ENCODE measurements around the gene ZNF829.

ZNF829 gene

DNA sequence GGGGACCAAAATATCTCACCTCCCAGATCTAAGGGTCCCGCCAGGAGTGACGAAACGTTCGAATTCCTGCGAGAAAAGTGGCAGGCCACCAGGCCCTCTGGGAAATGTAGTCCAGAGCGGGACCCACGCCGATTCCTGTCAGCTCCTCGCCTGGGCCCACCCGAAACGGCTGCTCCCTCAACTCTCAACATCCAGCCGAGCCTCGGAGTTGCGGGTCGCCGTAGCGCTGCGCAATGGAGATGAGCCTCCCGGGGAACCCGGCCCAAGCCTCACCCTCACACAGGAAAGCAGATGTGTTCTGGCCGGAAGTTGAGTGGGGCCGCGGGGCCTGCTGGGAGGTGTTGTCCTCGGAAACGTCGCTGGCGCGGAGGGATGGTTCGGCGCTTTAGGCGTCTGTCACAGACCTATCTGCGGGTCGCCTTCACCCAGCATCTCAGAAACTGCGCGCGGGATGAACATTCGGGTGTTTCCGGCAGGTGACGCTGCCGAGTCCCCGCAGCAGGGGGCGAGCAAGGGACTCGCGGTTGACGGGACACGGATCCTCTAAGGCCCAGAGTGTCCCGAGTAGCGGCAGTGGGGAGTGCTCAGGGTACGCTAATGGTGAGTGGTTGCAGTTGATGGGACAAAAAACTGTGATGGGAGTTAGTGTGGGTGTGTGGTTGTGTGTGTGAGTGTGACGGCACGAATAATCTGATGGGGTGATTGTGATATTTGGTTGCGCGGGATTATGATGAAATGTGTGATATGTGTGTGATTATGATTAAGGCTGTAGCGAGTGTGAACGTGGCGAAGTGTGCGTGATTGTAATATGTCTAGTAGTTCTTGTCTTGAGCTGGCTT, at the start of gene ZNF829, which contains the start of gene ZNF568:
Gene ZNF829, minus strand, starts transcription at position 300 of the 839 bp plus-strand sequence. CDS start 1,124 bp downstream, outside the sequence.
Gene ZNF568, plus strand, starts transcription at position 341 of the 839 bp plus-strand sequence. CDS start 6,439 bp downstream, outside the sequence.
- peak; percentile 88 to 89 for DNase-seq (ENCODE audit: low read depth in 2 of 2)

DNA sequence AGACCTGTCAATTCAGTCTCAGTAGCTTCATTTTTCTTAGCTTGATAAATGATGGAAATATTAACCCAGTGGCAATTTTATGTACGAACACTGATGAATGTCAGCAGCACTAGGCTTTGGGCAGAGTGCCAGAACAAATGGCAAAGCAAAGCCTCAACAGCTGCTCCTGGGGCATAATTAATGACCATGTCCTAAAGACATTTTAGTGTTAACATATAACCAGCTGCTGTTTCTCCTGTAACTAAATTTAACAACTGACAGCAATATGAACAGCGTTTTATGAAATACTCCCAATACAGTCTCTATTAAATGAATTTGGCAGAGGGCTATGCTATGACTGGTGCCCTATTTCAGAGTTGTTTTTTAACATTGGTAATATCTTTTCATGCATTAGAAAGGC, 47.2 kb upstream of the ZNF829 start:
- DNase-seq (ENCODE audit: low read depth in 2 of 2): no peak

DNA sequence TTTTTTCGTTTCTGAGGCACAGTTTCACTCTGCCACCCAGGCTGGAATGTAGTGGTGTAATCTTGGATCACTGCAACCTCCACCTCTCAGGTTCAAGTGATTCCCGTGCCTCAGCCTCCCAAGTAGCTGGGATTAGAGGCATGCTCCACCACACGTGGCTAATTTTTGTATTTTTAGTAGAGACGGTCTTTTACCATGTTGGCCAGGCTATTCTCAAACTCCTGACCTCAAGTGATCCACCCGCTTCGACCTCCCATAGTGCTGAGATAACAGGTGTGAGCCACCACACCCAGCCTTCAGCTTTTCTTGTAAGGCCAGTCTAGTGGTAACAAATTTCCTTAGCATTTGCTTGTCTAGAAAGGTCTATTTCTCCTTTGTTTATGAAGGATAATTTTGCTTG, 46.3 kb upstream of the ZNF829 start:
- DNase-seq (ENCODE audit: low read depth in 2 of 2): no peak

DNA sequence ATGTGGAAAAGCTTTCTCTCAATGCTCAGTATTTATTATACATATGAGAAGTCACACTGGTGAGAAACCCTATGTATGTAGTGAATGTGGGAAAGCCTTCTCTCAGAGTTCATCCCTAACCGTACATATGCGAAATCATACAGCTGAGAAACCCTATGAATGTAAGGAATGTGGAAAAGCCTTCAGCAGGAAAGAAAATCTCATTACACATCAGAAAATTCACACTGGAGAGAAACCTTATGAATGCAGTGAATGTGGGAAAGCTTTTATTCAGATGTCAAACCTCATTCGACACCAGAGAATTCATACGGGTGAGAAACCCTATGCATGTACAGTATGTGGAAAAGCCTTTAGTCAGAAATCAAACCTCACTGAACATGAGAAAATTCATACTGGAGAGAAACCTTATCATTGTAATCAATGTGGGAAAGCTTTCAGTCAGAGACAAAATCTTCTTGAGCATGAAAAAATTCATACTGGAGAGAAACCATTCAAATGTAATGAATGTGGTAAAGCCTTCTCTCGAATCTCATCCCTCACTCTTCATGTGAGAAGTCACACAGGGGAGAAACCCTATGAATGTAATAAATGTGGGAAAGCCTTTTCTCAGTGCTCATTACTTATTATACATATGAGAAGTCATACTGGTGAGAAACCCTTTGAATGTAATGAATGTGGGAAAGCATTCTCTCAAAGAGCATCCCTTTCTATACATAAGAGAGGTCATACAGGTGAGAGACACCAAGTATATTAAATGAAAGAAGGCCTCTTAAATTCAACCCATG, 34.4 kb upstream of the ZNF829 start:
- no peak for DNase-seq (ENCODE audit: low read depth in 2 of 2)

DNA sequence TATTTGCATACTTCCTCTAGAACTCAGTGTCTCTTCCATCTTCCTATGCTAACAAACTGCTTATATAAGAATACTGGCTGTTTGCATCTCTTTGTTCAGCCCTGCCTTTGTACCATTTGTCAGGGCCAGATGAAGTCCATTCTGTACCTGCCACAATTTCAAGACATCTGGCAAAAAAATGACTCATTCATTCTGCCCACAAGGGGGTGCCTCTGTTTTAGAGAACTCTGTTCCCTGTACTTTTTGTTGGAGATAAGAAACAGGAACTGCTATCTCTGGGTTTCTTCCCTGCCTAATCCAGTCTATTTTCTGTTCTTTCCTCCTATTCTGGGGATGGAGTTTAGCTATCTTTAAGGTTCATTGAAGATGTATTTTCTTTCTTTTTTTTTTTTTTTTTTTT, 23.1 kb upstream of the ZNF829 start:
- DNase-seq (ENCODE audit: low read depth in 2 of 2): no peak

DNA sequence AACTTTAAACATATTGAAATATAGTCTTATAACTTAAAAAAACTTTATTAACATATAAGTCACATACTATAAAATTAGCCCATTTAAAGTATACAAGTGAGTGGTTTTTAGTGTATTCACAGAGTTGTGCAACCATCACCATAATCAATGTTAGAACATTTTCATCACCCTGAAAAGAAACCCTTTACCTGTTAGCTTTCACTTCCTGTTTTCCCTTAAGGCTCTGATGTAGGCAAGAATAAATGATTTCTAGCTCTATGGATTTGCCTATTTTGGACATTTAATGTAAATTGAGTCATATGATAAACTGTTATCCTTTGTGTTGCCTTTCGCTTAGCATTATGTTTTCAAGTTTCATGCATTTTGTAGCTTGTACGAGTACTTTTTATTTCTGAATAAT, 15.6 kb upstream of the ZNF829 start:
- no peak for DNase-seq (ENCODE audit: low read depth in 2 of 2)

DNA sequence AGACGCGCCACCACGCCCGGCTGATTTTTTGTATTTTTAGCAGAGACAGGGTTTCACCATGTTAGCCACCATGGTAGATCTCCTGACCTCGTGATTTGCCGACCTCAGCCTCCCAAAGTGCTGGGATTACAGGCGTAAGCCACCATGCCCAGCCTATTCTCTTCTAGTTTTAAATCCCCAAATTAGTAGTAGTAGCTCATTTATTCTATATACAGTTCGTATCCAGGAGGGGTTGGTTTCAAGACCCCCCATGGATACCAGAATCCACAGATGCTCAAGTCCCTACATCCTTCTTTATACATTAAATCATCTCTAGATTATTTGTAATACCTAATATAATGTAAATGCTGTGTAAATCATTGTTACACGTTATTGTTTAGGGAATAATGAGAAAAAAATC, 2.0 kb upstream of the ZNF829 start:
- no peak for DNase-seq (ENCODE audit: low read depth in 2 of 2)

DNA sequence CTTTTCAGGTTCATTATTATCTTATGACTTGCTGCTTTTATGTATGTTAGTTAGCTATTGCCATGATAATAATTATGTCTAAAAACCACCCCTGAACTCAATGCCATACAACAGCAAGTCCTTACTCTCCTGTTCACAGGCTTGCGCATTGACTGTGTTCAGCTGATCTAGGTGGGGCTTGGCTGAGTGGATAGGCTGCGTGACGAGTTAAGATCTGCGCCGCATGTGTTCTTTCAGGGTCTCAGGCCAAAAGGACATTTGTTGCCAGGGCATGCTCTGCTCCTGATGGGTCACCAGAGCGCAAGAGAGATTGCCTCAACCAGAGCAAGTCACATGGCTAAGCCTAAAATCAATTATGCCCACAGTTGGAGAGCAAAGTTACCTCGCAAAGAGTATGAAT, 900 bp upstream of the ZNF829 start:
- no peak for DNase-seq (ENCODE audit: low read depth in 2 of 2)

DNA sequence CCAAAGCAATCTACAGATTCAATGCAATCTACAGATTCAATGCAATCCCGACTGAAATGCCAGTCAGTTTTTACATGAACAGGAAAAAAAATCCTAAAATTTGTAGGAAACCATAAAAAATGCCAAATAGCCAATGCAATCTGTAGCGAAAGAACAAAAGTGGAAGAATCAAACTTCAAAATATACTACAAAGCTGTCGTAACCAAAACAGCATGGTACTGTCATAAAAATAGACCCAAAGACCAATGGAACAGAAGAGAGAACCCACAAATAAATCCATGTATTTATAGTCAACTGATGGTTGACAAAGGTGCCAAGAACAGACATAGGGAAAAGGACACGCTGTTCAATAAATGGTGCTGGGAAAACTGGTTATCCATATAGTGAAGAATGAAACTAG, 17.7 kb downstream of the ZNF829 start:
- DNase-seq (ENCODE audit: low read depth in 2 of 2): no peak

DNA sequence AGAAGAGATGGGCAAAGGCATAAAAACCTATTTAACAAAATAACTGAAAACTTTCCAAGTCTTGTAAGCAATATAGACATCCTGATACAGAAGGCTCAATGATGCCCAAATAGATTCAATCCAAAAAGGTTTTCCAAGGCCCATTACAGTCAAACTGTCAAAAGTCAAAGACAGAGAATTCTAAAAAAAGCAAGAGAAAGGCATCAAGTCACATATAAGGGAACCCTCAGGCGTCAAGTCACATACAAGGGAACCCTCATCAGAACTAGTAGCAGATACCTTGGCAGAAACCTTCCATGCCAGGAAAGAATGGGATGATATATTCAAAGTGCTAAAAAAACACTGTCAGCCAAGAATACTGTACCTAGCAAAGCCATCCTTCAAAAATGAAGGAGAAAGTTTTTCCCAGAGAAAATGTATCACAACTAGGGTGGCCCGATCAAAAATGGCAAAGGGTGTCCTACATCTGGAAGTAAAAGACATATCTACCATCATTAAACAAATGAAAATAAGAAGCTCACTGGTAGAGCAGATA, 21.2 kb downstream of the ZNF829 start:
- no peak for DNase-seq (ENCODE audit: low read depth in 2 of 2)

DNA sequence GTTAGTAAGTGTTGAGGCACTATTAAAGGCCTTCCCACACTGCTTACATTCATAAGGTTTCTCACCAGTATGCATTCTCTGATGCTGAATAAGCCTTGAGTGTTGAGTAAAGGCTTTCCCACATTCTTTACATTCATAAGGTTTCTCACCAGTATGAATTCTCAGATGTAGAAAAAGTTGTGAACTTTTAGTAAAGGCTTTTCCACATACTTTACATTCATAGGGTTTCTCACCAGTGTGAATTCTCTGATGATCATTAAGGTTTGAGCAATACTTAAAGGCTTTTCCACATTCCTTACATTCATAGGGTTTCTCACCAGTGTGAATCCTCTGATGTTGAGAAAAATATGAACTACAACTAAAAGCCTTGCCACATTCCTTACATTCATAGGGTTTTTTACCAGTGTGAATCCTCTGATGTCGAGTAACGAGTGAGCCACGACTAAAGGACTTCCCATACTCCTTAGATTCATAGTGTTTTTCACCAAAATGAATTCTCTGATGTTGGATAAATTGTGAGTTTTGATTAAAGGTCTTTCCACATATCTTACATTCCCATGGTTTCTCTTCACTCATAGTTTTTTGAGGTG, 24.2 kb downstream of the ZNF829 start:
- DNase-seq (ENCODE audit: low read depth in 2 of 2): no peak

DNA sequence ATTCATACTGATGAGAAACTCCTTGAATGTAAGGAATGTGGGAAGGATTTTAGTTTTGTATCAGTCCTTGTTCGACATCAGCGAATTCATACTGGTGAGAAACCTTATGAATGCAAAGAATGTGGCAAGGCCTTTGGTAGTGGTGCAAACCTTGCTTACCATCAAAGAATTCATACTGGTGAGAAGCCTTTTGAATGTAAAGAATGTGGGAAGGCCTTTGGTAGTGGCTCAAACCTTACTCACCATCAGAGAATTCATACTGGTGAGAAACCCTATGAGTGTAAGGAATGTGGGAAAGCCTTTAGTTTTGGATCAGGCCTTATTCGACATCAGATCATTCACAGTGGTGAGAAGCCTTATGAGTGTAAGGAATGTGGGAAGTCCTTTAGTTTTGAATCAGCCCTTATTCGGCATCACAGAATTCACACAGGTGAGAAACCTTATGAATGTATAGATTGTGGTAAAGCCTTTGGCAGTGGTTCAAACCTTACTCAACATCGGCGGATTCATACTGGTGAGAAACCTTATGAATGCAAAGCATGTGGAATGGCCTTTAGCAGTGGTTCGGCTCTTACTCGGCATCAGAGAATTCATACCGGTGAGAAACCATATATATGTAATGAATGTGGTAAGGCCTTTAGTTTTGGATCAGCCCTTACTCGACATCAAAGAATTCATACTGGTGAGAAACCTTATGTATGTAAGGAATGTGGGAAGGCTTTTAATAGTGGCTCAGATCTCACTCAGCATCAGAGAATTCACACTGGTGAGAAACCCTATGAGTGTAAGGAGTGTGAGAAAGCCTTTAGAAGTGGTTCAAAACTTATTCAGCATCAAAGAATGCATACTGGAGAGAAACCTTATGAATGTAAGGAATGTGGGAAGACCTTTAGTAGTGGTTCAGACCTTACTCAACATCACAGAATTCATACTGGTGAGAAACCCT, 38.8 kb downstream of the ZNF829 start:
- DNase-seq (ENCODE audit: low read depth in 2 of 2): no peak

DNA sequence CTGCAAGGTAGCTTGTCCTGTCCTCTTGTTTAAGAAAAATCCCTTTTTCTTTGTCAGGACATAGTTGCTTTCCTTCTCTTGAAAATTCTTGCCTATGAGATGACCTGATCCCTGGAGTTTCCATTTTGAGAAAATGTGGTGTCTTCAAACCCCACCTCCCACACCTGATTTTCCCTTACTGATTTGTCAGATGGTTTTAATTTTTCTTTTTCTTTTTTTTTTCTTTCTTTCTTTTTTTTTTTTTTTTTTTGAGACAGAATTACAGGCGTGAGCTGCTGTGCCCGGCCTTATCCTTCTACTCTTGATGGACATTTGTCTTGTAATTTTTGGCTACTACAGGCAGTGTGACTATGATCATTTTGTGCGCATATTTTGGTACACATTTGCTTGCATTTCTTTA, 64.2 kb downstream of the ZNF829 start:
- no peak for DNase-seq (ENCODE audit: low read depth in 2 of 2)

DNA sequence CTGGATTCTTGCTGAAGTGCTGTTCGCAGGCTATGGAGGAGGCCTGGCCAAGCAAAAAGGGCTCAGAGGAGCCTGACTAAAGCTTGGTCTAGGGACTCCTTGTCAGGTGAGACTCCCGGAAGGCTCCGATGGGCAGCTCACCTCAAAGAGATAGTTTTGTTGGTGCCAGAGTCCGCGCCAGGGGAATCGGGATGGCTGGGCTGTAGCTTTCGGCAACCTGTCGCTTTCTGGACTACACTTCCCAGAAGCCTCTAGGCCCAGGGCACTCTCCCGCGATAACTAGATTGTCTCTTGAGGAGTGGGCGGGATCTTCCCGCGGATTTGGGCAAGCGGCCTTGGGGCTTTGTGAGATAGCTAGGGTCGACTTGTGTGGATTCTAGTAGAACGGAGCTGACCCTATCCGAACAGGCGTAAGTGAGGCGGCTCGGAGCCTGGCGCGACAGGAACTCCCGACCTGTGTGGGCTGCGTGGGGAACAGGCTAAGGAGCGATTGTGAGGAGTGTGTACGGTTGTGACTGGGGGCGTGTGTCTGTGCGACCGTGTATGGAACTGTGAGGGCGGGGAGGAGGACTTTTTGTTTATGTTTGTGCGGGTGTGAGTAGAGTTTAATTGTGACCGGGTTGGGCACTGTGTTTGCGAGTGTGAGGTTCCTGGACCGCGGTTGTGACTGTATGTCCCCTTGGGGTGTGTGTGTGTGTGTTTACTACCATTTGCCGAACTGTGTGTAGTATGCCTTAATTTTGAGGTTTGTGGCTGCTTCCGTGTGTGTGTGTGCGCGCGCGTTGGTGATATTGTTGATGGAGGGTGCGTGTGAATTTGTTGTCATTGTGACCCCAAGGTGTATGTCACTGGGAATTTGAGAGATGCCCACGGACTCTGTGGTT, 65.3 kb downstream of the ZNF829 start, which contains the start of gene ZNF345:
Gene ZNF345, plus strand, starts transcription at position 318 of the 884 bp plus-strand sequence. CDS start 25,955 bp downstream, outside the sequence.
- DNase-seq (ENCODE audit: low read depth in 2 of 2): peak; percentile 75 to 79

DNA sequence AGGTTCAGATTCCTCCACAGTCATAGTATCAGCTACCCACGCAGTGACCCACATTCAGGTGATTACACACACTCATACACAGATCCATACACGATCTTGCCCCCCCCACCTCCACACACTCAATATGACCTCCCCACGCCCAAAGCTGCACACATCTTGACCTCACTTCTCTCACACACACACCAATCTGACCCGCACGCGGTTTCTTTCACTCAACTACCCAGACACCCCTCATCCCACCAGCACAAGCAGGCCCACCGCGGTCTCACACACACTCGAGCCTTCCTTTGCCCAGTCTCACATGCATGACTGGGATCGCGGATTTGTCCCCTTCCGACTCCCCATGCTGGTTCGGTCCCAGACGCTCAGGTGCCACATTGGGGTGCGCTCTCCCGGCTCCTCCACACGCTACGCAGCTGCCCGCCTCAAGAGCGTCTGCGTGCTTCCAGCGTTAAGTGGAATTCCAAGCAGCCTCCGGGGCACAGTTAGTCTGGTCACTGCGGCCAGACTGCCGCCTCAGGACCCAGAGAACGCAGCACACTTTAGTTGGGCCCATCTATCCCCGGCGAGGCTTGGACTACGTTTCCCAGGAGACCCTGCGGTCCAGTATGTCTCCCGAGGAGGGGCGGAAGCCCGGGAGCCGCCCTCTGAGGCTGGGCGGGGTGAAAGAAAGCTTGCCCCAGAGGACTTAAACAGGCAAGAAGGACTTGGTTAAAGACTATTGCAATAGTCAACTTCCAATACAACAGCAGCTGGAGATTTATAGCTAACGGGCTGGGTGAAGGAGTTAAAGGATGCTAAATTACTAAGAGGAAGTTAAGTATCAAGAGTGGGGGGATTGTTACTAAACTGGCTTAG, 66.2 kb downstream of the ZNF829 start:
- DNase-seq (ENCODE audit: low read depth in 2 of 2): peak; percentile 76 to 83

DNA sequence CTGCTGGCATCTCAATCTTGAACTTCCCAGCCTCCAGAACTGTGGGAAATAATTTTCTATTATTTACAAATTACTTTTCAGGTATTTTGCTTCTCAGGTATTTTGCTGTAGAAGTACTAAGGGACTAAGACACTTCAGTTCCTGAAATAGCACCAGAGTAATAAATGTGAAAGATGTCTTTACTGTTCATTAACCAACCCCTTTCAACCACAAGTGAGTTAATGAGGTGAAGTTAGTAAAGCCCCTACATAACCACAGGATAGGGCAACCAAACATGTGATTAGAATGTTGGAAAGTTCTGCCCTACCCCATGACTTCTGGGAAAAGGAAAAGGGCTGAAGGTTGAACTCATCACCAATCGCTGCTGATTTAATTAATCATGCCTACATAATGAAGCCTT, 68.1 kb downstream of the ZNF829 start:
- DNase-seq (ENCODE audit: low read depth in 2 of 2): no peak

DNA sequence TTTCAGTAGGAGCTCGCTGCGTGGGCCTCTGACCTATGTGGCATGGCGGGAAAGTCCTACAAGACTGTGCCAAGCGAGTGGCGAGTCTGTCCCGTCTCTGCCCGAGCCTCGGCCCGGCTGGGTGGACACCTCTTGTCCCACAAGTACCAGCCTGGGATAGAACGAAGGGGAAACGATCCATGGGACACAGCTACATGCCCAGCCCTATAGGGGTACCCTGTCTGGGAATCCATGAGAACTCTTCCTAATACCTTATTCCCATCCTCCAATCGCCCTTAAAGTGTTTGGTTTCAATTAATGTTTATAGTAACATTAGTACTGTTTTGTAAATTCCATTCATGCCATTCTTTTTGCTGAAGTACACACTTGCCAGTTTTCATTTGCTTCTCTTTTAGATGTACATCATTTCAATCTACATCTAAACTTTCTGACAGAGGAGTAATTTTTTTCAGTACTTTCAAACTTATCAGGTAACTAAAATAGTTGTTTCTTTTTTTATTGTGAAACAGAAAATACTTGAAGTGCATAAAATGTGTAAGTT, 77.2 kb downstream of the ZNF829 start:
- DNase-seq (ENCODE audit: low read depth in 2 of 2): no peak
